ENCODE data around the gene BAHCC1. TPM values are rescaled to one million over a fixed set of nuclear protein-coding genes. Genes with fewer than 3 reads are reported as not detected.

Gene BAHCC1
- total and polyA plus RNA-seq, 2 of the 8 experiments (the other 6 are each of a cell fraction or from before 2014, with no cell fraction given), result 0.26 to 0.58 TPM

DNA sequence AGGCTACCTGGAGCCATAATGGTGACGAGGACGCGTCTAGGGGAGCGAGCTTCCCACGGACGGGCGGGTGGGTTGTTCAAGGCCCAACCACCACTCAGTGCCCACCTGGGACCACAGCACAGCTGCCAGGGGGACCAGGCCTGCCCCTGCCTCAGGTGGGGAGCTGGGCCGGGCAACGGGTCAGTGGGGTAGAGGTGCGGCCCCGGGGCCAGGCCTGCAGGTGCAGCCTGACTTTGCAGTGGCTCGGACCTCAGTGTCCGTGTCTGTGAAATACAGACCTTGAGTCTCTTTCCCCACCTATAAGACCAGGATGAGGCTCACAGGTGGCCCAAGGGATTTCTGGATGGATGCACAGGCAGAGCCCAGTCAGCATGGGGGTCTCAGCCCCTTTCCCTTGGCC lies 74.0 kb downstream of the BAHCC1 start (continued):
- TF ChIP-seq, protein P1, sequence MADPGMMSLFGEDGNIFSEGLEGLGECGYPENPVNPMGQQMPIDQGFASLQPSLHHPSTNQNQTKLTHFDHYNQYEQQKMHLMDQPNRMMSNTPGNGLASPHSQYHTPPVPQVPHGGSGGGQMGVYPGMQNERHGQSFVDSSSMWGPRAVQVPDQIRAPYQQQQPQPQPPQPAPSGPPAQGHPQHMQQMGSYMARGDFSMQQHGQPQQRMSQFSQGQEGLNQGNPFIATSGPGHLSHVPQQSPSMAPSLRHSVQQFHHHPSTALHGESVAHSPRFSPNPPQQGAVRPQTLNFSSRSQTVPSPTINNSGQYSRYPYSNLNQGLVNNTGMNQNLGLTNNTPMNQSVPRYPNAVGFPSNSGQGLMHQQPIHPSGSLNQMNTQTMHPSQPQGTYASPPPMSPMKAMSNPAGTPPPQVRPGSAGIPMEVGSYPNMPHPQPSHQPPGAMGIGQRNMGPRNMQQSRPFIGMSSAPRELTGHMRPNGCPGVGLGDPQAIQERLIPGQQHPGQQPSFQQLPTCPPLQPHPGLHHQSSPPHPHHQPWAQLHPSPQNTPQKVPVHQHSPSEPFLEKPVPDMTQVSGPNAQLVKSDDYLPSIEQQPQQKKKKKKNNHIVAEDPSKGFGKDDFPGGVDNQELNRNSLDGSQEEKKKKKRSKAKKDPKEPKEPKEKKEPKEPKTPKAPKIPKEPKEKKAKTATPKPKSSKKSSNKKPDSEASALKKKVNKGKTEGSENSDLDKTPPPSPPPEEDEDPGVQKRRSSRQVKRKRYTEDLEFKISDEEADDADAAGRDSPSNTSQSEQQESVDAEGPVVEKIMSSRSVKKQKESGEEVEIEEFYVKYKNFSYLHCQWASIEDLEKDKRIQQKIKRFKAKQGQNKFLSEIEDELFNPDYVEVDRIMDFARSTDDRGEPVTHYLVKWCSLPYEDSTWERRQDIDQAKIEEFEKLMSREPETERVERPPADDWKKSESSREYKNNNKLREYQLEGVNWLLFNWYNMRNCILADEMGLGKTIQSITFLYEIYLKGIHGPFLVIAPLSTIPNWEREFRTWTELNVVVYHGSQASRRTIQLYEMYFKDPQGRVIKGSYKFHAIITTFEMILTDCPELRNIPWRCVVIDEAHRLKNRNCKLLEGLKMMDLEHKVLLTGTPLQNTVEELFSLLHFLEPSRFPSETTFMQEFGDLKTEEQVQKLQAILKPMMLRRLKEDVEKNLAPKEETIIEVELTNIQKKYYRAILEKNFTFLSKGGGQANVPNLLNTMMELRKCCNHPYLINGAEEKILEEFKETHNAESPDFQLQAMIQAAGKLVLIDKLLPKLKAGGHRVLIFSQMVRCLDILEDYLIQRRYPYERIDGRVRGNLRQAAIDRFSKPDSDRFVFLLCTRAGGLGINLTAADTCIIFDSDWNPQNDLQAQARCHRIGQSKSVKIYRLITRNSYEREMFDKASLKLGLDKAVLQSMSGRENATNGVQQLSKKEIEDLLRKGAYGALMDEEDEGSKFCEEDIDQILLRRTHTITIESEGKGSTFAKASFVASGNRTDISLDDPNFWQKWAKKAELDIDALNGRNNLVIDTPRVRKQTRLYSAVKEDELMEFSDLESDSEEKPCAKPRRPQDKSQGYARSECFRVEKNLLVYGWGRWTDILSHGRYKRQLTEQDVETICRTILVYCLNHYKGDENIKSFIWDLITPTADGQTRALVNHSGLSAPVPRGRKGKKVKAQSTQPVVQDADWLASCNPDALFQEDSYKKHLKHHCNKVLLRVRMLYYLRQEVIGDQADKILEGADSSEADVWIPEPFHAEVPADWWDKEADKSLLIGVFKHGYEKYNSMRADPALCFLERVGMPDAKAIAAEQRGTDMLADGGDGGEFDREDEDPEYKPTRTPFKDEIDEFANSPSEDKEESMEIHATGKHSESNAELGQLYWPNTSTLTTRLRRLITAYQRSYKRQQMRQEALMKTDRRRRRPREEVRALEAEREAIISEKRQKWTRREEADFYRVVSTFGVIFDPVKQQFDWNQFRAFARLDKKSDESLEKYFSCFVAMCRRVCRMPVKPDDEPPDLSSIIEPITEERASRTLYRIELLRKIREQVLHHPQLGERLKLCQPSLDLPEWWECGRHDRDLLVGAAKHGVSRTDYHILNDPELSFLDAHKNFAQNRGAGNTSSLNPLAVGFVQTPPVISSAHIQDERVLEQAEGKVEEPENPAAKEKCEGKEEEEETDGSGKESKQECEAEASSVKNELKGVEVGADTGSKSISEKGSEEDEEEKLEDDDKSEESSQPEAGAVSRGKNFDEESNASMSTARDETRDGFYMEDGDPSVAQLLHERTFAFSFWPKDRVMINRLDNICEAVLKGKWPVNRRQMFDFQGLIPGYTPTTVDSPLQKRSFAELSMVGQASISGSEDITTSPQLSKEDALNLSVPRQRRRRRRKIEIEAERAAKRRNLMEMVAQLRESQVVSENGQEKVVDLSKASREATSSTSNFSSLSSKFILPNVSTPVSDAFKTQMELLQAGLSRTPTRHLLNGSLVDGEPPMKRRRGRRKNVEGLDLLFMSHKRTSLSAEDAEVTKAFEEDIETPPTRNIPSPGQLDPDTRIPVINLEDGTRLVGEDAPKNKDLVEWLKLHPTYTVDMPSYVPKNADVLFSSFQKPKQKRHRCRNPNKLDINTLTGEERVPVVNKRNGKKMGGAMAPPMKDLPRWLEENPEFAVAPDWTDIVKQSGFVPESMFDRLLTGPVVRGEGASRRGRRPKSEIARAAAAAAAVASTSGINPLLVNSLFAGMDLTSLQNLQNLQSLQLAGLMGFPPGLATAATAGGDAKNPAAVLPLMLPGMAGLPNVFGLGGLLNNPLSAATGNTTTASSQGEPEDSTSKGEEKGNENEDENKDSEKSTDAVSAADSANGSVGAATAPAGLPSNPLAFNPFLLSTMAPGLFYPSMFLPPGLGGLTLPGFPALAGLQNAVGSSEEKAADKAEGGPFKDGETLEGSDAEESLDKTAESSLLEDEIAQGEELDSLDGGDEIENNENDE (IDR thresholded peaks at IDR 0.05; ENCODE audit: insufficient replicate concordance, low read length), result no peak
- TF ChIP-seq SP1 (IDR thresholded peaks at IDR 0.05; ENCODE audit: low read depth, low read length) (no peak), EP300 (IDR thresholded peaks at IDR 0.05; ENCODE audit: borderline replicate concordance in 1 of 2, low read depth in 2 of 2, low read length in 2 of 2) (no peak), ZNF274 (IDR thresholded peaks at IDR 0.05; ENCODE audit: borderline replicate concordance, extremely low read depth, low read length) (no peak), TCF12 (IDR thresholded peaks at IDR 0.05; ENCODE audit: low read depth, low read length) (no peak), TEAD4 (IDR thresholded peaks at IDR 0.05; ENCODE audit: low read depth, low read length) (no peak), EGR1 (IDR thresholded peaks at IDR 0.05; ENCODE audit: borderline replicate concordance, low read depth, low read length) (no peak), CREB1 (IDR thresholded peaks at IDR 0.05) (no peak)

Measured in H1 (cell line).